ENCODE measurements around the gene RNASE1. TPM values are rescaled to one million over a fixed set of nuclear protein-coding genes. Genes with fewer than 3 reads are reported as not detected.

The RNASE1 gene
- total and polyA plus RNA-seq, 10 of the 15 experiments (the other 5 are each of a cell fraction or from before 2014, with no cell fraction given), result 0.11 to 0.72 (median 0.38) TPM; not detected in 7

DNA sequence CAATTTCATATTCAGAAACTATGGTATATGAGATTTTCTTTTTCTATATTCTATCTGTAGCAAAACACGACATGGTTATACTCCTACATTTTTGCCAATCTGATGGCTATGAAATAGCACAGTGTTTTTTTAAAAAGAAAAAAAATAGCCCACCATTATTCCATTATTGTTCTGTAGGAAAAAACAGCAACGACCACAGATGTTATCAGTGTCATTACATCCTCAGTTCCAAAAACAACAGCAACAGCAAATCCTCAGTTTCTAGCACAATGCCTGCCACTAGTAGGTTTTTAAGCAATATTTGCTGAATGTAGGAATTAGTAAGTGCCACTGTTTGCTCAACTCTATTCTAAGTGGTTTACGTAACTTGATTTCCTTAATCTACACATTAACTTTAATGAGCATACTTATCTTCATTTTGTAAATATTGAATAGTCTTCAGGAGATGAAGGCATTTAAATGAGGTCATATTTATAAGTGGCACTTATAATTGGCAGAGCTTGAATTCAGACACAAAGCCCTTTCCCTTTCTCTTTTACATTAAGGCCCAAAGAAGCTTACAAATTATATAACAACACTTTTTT is 13.3 kb downstream of the RNASE1 start:
- Histone ChIP-seq H3K9ac (ENCODE audit: control insufficient read depth, insufficient read depth, low read length) (no peak overlapping the region), H3K4me1 (ENCODE audit: control insufficient read depth, insufficient read depth, low read length) (peaks cover 5% of the 10 kb centered on the region), H3K36me3 (ENCODE audit: control insufficient read depth in 2 of 2, insufficient read depth in 2 of 2, low read length in 1 of 2) (no peaks in the 10 kb centered on the region), H2AFZ (ENCODE audit: control insufficient read depth, low read depth, low read length) (no peak overlapping the region), H3K9me3 (replicated peaks; ENCODE audit: control insufficient read depth, insufficient read depth, low read length) (no peaks in the 10 kb centered on the region), H3K4me2 (ENCODE audit: control insufficient read depth, insufficient read depth) (no peak overlapping the region), H3K4me3 (no peak overlapping the region), H3K27ac (ENCODE audit: control insufficient read depth, insufficient read depth) (no peak overlapping the region), H4K20me1 (ENCODE audit: control insufficient read depth, insufficient read depth) (no peaks in the 10 kb centered on the region), H3K27me3 (replicated peaks in 1 of 2; ENCODE audit: control insufficient read depth in 2 of 2, insufficient read depth in 2 of 2, low read length in 1 of 2) (no peaks in the 10 kb centered on the region), H3K79me2 (ENCODE audit: control insufficient read depth, insufficient read depth, low read length) (no peaks in the 10 kb centered on the region)
- FAIRE-seq (no peak), ATAC-seq (no peak), DNase-seq (ENCODE audit: low read depth, low spot score) (no peak)
- in situ Hi-C loops (cut with MboI) (no loop called here), intact Hi-C loops (cut with micrococcal nuclease; ENCODE audit: unreplicated experiment) (no loop called here)
- SMC1A ChIA-PET (ENCODE audit: uncharacterized antibody, unreplicated experiment), result interaction anchor here (1.1 kb wide), 1 partner anchor 17 kb away, joined by 4 read pairs; no protein-coding TSS in a partner anchor
- RAD21 ChIA-PET (ENCODE audit: unreplicated experiment), result interaction anchor here (0.7 to 1.0 kb wide), 2 partner anchors 9 to 31 kb away, joined by 3 read pairs; partner anchors contain the start of gene RNASE6
- no TSS peak for BruUV-seq (replicated peaks)
- CTCF ChIA-PET, result interaction anchor here (1.0 kb wide), 1 partner anchor 68 kb away, joined by 5 read pairs; no protein-coding TSS in a partner anchor
- TF ChIP-seq BHLHE40 (IDR thresholded peaks at IDR 0.05; ENCODE audit: borderline replicate concordance in 1 of 2, low read depth in 2 of 2, low read length in 1 of 2) (no peak), BRCA1 (IDR thresholded peaks at IDR 0.05; ENCODE audit: low read depth, low read length) (no peak), NBN (IDR thresholded peaks at IDR 0.05) (no peak), ZNF622 (IDR thresholded peaks at IDR 0.05) (no peak), MXI1 (IDR thresholded peaks at IDR 0.05; ENCODE audit: low read depth, low read length) (no peak), E2F8 (IDR thresholded peaks at IDR 0.05; ENCODE audit: low read depth, partially characterized antibody) (no peak), CHD4 (IDR thresholded peaks at IDR 0.05) (no peak), SMARCA5 (IDR thresholded peaks at IDR 0.05) (no peak), MEF2B (IDR thresholded peaks at IDR 0.05; ENCODE audit: partially characterized antibody, poor library complexity, severe bottlenecking) (no peak), ATF7 (IDR thresholded peaks at IDR 0.05; ENCODE audit: low read depth) (no peak), STAT1 (conservative IDR thresholded peaks at IDR 0.05) (no peak), ZNF24 (IDR thresholded peaks at IDR 0.05) (no peak), CREB1 (IDR thresholded peaks at IDR 0.05; ENCODE audit: low read depth) (no peak), SPI1 (IDR thresholded peaks at IDR 0.05; ENCODE audit: borderline replicate concordance, insufficient read depth, low read depth, low read length) (no peak), CREM (IDR thresholded peaks at IDR 0.05; ENCODE audit: low read depth) (no peak), JUNB (IDR thresholded peaks at IDR 0.05) (no peak), BMI1 (IDR thresholded peaks at IDR 0.05; ENCODE audit: borderline replicate concordance) (no peak), FOXK2 (IDR thresholded peaks at IDR 0.05) (no peak)
- POLR2A ChIA-PET, result no interaction called here
- 60% methylated on average over 3 of the region's 3 CpGs for WGBS (ENCODE audit: insufficient coverage, insufficient replicate concordance, low lambda C conversion rate, missing lambda C conversion rate)

Measured in GM12878 (cell line).